ENCODE results near the gene HCRTR2.
"Not testable (repeated sequence)": the region's sequence is repeated elsewhere in the genome, so short reads cannot be mapped to it uniquely, and the experiment has no call there.

HCRTR2 gene
- total RNA-seq, result 0 reads per million in 3 experiments

DNA sequence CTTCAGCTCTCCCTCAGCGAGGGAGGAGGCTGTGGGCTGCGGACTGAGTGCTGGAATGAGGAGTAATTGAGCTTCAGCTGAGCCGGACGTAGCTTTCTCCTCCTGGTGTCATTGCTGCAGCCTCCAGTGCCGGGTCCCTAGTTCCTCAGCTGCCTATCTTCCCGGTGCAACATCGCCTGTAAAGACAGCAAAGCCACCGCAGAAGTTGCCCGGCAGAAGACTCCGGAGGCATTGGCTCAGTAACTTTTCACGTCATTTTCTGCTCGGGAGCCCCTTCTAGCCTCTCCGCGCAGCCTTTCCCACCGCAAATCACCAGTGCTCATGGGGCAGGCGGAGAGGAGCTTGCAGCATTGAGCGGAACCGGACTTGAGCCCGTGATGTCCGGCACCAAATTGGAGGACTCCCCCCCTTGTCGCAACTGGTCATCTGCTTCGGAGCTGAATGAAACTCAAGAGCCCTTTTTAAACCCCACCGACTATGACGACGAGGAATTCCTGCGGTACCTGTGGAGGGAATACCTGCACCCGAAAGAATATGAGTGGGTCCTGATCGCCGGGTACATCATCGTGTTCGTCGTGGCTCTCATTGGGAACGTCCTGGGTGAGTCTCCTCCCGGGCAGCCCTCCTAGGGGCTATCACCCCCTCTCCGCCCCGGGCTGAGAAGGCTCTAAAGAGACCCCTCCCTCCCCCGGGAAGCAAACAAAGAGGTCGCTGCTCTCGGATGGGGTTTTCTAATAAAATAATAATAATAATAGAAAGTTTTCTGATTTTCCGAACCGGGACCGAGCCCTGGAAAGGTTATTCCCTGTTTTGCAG, at the start of gene HCRTR2:
Gene HCRTR2, plus strand, starts transcription at position 305 of the 816 bp plus-strand sequence. Its CDS starts 73 bp downstream, at position 378.
- no peak for DNase-seq

- DNase-seq, result no peak
Observed at GRCh38 chr6:55130806-55131324, 43.5 kb upstream of the HCRTR2 start.

DNA sequence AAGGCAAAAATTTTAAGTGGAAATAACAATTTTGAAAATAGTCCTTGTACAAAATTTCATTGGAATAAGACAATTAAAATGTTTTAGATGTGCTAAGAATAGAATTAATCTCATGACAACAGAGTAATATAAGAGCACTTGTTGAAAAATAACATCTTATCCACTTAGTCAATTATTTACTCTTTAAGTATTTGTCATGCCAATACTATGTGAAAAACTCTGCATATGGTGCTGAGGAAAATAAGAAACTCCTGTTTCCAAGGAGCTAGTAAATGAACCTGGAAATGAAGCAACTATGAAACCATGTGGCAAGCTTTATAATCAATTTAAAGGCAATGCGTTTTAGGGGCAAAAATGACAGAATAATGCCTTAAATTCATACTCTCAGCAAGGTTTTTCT, 42.7 kb upstream of the HCRTR2 start:
- DNase-seq, result no peak

GRCh38 chr6:55136916-55137315, 37.4 kb upstream of the HCRTR2 start:
- DNase-seq, result no peak

- DNase-seq, result no peak
Observed at GRCh38 chr6:55137929-55138693, 36.2 kb upstream of the HCRTR2 start.

- no peak for DNase-seq
Observed at GRCh38 chr6:55141611-55142010, 32.7 kb upstream of the HCRTR2 start.

DNA sequence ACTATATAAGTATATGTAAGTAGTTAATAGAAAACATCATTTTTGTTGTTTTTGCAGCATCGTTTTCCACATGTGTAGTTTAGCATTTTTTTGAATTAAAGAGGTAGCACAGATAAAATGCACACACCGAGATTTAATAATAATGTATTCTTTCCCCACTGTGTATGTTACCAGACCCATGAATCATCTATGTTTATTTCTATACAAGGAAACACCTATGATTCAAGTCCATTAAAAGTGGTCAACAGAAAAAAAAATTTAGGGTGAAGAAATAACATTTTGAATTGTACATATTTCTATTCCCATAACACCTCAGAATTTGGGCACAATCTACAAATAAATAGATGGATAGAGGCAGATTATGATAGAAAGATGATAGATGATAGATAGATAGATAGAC, 31.7 kb upstream of the HCRTR2 start:
- no peak for DNase-seq

GRCh38 chr6:55153284-55153683, 21.0 kb upstream of the HCRTR2 start:
- no peak for DNase-seq

GRCh38 chr6:55158784-55159183, 15.5 kb upstream of the HCRTR2 start:
- not testable (repeated sequence) for DNase-seq

GRCh38 chr6:55167860-55168259, 6.5 kb upstream of the HCRTR2 start:
- DNase-seq, result no peak

DNA sequence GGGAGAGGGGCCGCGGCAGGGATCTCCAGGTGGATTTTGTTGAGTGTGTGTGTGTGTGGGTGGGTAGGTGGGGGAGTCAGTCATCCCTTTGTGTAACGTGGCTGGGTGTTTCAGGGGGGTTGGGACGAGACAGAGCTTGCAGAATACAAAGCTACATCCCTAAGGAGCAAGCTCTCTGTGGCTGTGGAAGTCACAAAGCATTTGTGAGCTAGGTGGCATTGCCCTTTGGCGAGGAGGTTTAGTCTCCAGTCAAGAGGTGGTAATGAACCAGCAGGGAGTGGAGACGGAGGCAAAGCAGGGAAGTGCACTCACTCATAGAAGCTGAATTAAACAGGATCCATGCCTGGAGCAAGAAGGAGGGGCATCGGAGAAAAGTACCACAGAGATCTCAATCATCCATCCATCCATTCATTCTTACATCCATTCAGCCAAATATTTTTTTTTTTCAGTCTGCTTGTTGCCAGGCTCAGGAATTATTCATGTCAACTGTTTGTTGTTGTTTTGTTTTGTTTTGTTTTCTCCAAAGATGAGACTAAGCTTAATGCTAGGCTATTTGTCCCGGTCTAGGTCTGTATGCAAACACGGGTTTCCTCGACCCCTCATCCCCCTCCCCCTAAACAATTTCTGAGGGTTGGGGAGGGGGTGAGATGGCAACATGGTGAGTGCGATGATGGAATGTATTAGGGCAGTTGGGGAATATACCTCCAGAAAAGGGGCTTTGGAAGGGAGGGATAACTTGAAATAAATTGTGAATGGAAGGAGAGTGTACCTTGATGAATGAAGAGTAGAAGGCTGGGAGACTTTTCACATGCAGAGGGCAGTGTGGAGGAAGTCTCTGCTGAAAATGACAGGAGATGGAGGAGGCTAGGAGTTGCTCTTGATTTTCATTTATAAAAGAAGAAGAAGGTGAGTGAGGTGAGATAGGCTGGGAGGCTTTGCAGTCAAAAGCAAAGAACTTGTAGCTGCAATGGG, 1.0 kb downstream of the HCRTR2 start:
- no peak for DNase-seq

DNA sequence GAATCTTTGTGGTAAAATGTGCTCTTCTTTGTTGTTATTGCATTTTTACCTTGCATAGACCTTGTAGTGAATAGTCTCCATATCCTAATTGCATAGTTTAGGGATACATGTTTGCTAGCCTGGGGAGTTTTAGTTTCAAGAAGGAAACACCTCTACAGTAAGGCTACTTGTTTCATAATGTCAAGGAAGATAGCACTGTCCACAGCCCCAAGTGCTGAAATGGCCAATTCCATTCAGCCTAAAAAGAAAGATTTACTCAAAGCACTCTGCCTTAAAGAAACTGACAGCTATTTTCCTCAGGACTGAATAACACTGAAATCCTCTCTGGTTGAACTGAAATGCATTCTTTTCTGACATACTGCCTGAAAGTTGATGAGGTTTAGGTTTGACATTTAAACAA, 2.6 kb downstream of the HCRTR2 start:
- no peak for DNase-seq

DNA sequence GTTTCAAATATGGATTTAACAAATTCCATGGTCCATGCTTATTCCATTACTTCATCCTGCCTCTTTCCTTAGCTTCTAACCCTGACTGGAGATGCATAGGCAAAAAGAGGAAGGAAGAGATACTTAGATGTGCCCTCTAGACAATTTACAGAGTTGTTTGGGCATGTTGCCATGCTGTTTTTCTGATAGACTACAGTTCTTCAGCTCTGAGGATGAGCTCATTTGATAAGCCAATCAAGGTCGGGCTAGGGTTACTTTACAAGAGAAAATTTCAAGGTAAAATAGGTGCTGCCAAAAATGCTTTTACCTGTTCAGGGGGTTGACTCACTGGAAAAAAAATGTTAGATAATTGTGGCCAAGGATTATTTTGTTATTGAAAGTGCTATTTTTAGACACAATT, 5.9 kb downstream of the HCRTR2 start:
- DNase-seq, result no peak

- DNase-seq, result no peak
Observed at GRCh38 chr6:55182016-55182650, 7.8 kb downstream of the HCRTR2 start.

DNA sequence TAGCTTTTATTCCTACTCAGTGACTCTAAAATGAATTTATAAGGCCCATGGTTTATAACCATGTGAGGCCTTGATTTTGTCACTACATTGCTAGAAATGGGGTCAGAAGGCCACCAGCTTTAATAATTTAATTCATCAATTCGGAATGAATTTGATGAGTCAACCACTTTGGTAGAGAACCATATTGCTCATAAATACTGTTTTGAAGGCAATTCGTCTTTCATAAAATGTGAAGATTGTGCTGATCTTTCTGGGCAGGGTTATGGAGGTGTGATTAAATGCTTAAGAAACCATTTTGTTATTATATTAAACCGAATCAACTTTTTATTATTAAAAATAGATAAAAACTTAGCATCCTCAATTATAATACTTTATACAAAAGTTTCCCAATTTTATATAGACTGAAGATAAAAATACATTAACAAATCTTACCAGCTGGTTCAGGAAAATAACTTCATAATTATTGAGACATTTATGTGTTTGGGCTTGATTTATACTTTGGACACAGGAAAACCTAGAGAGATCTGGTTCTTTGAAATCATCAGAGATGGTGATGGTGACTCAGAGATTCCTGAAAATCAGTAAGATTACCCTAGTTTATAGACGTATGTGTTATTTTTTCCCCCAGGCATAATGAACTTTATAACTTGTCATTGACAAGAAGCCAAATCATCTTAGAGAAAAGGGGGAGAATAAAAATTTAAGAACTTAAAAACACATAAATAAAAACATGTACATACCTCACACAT, 10.6 kb downstream of the HCRTR2 start:
- no peak for DNase-seq

DNA sequence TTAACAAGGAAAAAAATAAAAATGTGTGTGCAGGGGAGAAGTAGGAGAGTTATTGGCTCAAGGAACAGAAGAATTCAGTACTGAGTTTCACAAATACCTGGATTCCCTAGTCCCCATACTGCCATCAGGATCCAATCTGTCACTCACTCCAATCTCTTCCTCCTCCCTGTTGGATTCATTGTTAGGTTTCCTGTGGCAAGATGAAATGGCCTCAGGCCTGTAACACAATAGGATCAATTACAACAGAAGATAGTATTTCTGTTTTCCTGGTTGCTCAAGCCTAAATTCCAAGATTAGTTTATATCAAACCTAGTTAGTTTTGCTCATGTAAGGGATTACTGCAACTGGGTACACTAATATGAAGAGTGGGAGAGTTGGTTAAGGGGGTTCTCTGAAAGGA, 24.4 kb downstream of the HCRTR2 start:
- DNase-seq, result no peak

DNA sequence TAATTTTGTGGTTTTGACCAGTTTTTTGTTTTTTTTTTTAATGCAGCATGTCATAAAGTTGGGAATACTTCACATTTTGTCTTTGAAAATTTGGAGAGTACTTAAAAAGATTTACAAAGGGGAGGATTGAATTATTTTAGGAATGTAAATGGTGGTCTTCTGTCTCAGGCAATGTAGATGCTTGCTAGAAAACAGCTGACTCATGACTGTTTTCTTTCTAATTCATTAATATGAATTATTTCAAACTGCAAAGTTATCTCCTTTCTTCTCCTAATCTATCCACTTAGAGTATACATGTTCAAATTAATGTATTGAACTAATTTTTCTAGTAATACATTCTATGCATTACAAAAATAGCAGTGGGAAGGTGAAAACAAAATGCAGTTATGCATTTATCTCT, 24.9 kb downstream of the HCRTR2 start:
- DNase-seq, result no peak

DNA sequence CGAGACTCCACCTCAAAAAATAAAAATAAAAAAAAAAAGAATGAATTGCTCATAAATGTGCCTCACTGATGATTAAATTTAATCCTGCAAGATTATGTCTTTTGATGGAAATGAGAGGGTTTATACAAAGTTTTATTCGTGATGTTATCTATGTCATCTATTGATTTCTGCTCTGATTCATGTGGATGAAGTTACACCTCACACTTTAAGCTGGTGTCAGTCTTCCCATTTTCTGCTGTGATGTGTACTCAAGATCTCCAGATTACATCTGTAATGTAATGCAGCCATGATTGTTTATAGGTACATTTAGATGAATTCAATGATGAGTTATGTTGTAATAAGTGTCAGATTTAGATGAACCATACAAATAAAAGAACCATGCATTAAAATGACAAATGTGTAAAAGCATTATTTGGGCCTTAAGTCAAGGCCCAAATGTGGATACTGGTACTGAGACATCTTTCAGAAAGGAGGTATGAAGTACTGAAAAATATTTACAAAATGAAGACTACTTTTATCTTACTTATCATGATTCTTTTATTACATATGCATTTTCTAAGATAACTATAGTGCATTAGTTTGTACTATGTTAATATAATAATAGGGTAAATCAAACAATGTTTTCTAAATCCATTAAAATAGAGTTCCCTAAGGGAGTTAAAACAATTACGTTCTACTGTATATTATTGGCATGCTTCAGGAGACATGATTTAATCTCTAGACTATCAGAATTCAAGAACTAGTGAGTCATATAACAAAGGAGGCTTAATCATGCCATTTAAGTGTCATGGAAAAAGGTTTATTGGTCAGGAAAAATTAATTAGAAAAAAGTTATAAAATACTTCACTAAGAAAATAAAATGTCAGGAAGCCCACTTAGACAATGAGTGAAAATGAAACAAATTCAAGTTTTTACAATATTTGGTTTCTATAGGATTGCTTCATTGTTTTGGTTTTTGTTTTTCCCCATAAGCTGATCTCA, 34.5 kb downstream of the HCRTR2 start:
- DNase-seq, result no peak

- DNase-seq, result no peak
Observed at GRCh38 chr6:55210952-55211351, 36.6 kb downstream of the HCRTR2 start.

- DNase-seq, result no peak
Observed at GRCh38 chr6:55212156-55212555, 37.8 kb downstream of the HCRTR2 start.

Measured in central memory CD4-positive, alpha-beta T cell (primary cell).